ENCODE data around the gene PRKN. TPM values are rescaled to one million over a fixed set of nuclear protein-coding genes. Genes with fewer than 3 reads are reported as not detected.

Gene PRKN
- total and polyA plus RNA-seq, 2 donors (not counting 3 experiments of a cell fraction or from before 2014, with no cell fraction given), result 0.06 TPM; not detected in 1

DNA sequence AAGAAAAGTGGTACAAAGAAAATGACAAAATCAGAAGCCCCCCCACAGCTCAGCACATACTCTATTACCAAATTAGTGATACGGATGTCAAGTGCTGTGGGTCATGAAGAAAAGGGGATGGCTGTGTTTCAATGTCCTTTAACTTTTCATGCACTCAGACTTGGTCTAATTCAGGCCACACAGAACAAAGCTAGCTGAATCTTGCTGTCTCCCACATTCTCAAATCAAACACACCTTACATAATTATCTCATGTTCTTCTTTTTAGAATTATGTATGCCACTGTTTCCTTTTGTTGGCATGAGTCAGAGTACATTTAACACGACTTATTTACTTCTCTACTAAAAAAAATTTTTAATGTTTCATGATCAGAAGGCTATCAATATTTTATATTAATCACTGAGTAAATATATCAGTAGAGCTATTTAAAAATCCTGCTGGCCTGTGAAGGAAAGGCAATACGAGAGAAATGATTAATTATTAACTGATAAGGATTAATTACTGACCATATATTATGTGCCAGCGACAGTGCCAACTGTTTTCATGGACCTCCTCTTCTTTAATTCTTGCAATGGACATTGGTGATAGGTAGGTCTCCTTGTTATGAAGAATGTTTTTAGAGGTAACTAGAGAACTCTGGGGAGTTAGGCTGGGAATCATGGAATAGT, 857.2 kb downstream of the PRKN start:
- FAIRE-seq (no peak), DNase-seq (ENCODE audit: low read depth, low spot score) (no peak)
- H3K4me2 ChIP-seq (ENCODE audit: insufficient read depth, low read length), result no peak overlapping the region
- no peak overlapping the region for H3K9ac ChIP-seq (replicated peaks; ENCODE audit: extremely low read depth, insufficient read depth, low read length)
- H3K79me2 ChIP-seq (ENCODE audit: control insufficient read depth, insufficient read depth, low read length), result no peaks in the 10 kb centered on the region
- POLR2A ChIA-PET, result no interaction called here
- no peaks in the 10 kb centered on the region for H3K36me3 ChIP-seq (ENCODE audit: control insufficient read depth in 2 of 2, extremely low read depth in 1 of 2, insufficient read depth in 2 of 2, low read length in 2 of 2)
- BruUV-seq (replicated peaks), result no TSS peak
- dilution Hi-C loops (cut with MboI; ENCODE audit: extremely low pct_ligation_motif_present, low sequenced_read_pairs) (no loop called here), intact Hi-C loops (cut with micrococcal nuclease) (no loop called here)
- TF ChIP-seq EZH2 (IDR thresholded peaks at IDR 0.05; ENCODE audit: borderline replicate concordance, low read depth, low read length, severe bottlenecking) (no peak), FOS (IDR thresholded peaks at IDR 0.05; ENCODE audit: borderline replicate concordance, insufficient read depth, low read length) (no peak), MYC (IDR thresholded peaks at IDR 0.05; ENCODE audit: low read depth, low read length) (no peak), CTCF (IDR thresholded peaks at IDR 0.05; ENCODE audit: extremely low read depth in 1 of 2, insufficient read depth in 1 of 2, low read depth in 1 of 2, low read length in 2 of 2) (no peak), JUN (IDR thresholded peaks at IDR 0.05; ENCODE audit: borderline replicate concordance, insufficient read depth, insufficient read length, low read depth) (no peak), POLR2A (IDR thresholded peaks at IDR 0.05; ENCODE audit: low read depth, low read length) (no peak), GATA2 (IDR thresholded peaks at IDR 0.05; ENCODE audit: insufficient read depth, insufficient read length, low read depth, low read length) (no peak), POLR2AphosphoS5 (IDR thresholded peaks at IDR 0.05; ENCODE audit: insufficient read depth, low read depth, low read length) (no peak)
- TF ChIP-seq, protein P1, sequence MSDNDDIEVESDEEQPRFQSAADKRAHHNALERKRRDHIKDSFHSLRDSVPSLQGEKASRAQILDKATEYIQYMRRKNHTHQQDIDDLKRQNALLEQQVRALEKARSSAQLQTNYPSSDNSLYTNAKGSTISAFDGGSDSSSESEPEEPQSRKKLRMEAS (IDR thresholded peaks at IDR 0.05; ENCODE audit: insufficient read depth, insufficient read length), result no peak
- H3K4me1 ChIP-seq (ENCODE audit: control insufficient read depth, extremely low read depth, insufficient read depth, low read length), result no peaks in the 10 kb centered on the region
- no peaks in the 10 kb centered on the region for H3K27me3 ChIP-seq (ENCODE audit: control insufficient read depth in 2 of 2, insufficient read depth in 2 of 2, low read length in 2 of 2)
- no peak overlapping the region for H3K4me3 ChIP-seq (replicated peaks in 1 of 3; ENCODE audit: insufficient read depth in 1 of 3, low read depth in 1 of 3, low read length in 3 of 3)
- no peaks in the 10 kb centered on the region for H4K20me1 ChIP-seq (replicated peaks; ENCODE audit: control insufficient read depth, extremely low read depth, insufficient read depth, low read length)
- H3K9me3 ChIP-seq (replicated peaks; ENCODE audit: control insufficient read depth, insufficient read depth, low read length), result no peaks in the 10 kb centered on the region
- H3K9me1 ChIP-seq (replicated peaks; ENCODE audit: control insufficient read depth, extremely low read depth, insufficient read depth, low read length), result no peaks in the 10 kb centered on the region
- H2AFZ ChIP-seq (ENCODE audit: low read depth, low read length), result no peak overlapping the region
- CTCF ChIA-PET, result no interaction called here
- no peak overlapping the region for H3K27ac ChIP-seq (ENCODE audit: insufficient read depth, low read depth, low read length)

Measured in endothelial cell of umbilical vein (primary cell).